OCI-LY7 (cell line): Measurements from ENCODE around the gene IL1RN. TPM values are rescaled to one million over a fixed set of nuclear protein-coding genes. Genes with fewer than 3 reads are reported as not detected.

Experiments
- BruUV-seq: library from RNA; stranded (reverse); fragments of 400-500 nt; replicated peaks from 2 replicates; lab custom pipeline; 2021; lab: Mats Ljungman, UMichigan
- CTCF ChIA-PET: fragments of 300-600 bp; sonication (Branson Sonifier 250); formaldehyde crosslinking; loops from one replicate; lab custom pipeline; 2022; ENCODE audit warnings: antibody characterized with exemption; ENCODE audit not compliant: unreplicated experiment; lab: Charles Lee
- POLR2A ChIA-PET: fragments of 300-600 bp; sonication (Branson Sonifier 250); formaldehyde crosslinking; loops from one replicate; lab custom pipeline; 2022; ENCODE audit warnings: antibody characterized with exemption; lab: Charles Lee
- DNase-seq: peaks from one replicate; pipeline ENCODE4 v3.0.0-alpha.2; 2015; ENCODE audit warnings: low spot score
- H2AFZ ChIP-seq: fragments of 200-600 bp; sonication (generic), shearing (Covaris generic); 2 replicates; pipeline ENCODE4 v1.6.1; 2014; ENCODE audit warnings: mild to moderate bottlenecking, antibody characterized with exemption, low read length, moderate library complexity
- H3K27ac ChIP-seq: fragments of 200-600 bp; sonication (generic); 2 replicates; pipeline ENCODE4 v1.5.1; 2014; ENCODE audit warnings: mixed run types, low read depth, mild to moderate bottlenecking, moderate library complexity, low read length, inconsistent platforms; ENCODE audit not compliant: poor library complexity, severe bottlenecking
- H3K36me3 ChIP-seq: fragments of 200-600 bp; sonication (generic); 2 replicates; pipeline ENCODE4 v1.6.1; 2014; ENCODE audit warnings: mild to moderate bottlenecking, antibody characterized with exemption, low read length, moderate library complexity, mixed read lengths; ENCODE audit not compliant: insufficient read depth
- H3K4me1 ChIP-seq: fragments of 200-600 bp; sonication (generic); 2 replicates; pipeline ENCODE4 v1.5.1; 2014; ENCODE audit warnings: mild to moderate bottlenecking, low read length; ENCODE audit not compliant: insufficient read depth, poor library complexity, severe bottlenecking
- H3K4me2 ChIP-seq: fragments of 200-600 bp; sonication (generic); 2 replicates; pipeline ENCODE4 v1.6.1; 2014; ENCODE audit warnings: mild to moderate bottlenecking, low read length
- H3K4me3 ChIP-seq: fragments of 200-600 bp; sonication (generic); 2 replicates; pipeline ENCODE4 v1.5.1; 2014; ENCODE audit warnings: mild to moderate bottlenecking, low read depth, low read length; ENCODE audit not compliant: poor library complexity, severe bottlenecking
- H3K79me2 ChIP-seq: fragments of 200-600 bp; sonication (generic); 2 replicates; pipeline ENCODE4 v1.6.1; 2016; ENCODE audit warnings: low read depth, mild to moderate bottlenecking, low read length, moderate library complexity, mixed read lengths; ENCODE audit not compliant: insufficient read depth
- H3K9me2 ChIP-seq: fragments of 200-600 bp; sonication (generic); 2 replicates; pipeline ENCODE4 v1.6.1; 2016; ENCODE audit warnings: mild to moderate bottlenecking, low read length, mixed read lengths; ENCODE audit not compliant: insufficient read depth
- H3K9me3 ChIP-seq: fragments of 200-600 bp; sonication (generic); 2 replicates; pipeline ENCODE4 v1.6.1; 2014; ENCODE audit warnings: mild to moderate bottlenecking, mixed run types, low read length, mixed read lengths
- H4K20me1 ChIP-seq: fragments of 200-600 bp; sonication (generic); 2 replicates; pipeline ENCODE4 v1.6.1; 2014; ENCODE audit warnings: mild to moderate bottlenecking, antibody characterized with exemption, low read length, moderate library complexity, mixed read lengths; ENCODE audit not compliant: insufficient read depth
- EZH2phosphoT487 ChIP-seq: fragments of 200-600 bp; sonication (generic); IDR thresholded peaks from 2 replicates; pipeline ENCODE4 v1.6.1; 2018; ENCODE audit warnings: low read depth, borderline replicate concordance, mild to moderate bottlenecking, mixed run types, antibody characterized with exemption, low read length, moderate library complexity, mixed read lengths
- intact Hi-C: fragments of 100-400 bp; cut with micrococcal nuclease; formaldehyde crosslinking; loops from one replicate; pipeline ENCODE4 v1.10.0; 2022; ENCODE audit not compliant: unreplicated experiment
- total RNA-seq, 2 experiments: library from RNA; depleted of rRNA in 1 of 2; stranded (reverse); fragments of >200 nt in 1 of 2; shearing (Covaris generic) in 1 of 2; gene quantifications; 2 replicates each; pipeline ENCODE4 v1.2.3, GENCODE V29; 2014 to 2022
- TF ChIP-seq, protein P1 (sequence below): fragments of 200-600 bp; sonication (generic); conservative IDR thresholded peaks from 2 replicates; pipeline ENCODE4 v1.5.1; 2014; ENCODE audit warnings: mild to moderate bottlenecking, antibody characterized with exemption, low read length, moderate library complexity, mixed read lengths

The IL1RN gene
- total RNA-seq, 2 experiments from 2014 or later, result not detected

DNA sequence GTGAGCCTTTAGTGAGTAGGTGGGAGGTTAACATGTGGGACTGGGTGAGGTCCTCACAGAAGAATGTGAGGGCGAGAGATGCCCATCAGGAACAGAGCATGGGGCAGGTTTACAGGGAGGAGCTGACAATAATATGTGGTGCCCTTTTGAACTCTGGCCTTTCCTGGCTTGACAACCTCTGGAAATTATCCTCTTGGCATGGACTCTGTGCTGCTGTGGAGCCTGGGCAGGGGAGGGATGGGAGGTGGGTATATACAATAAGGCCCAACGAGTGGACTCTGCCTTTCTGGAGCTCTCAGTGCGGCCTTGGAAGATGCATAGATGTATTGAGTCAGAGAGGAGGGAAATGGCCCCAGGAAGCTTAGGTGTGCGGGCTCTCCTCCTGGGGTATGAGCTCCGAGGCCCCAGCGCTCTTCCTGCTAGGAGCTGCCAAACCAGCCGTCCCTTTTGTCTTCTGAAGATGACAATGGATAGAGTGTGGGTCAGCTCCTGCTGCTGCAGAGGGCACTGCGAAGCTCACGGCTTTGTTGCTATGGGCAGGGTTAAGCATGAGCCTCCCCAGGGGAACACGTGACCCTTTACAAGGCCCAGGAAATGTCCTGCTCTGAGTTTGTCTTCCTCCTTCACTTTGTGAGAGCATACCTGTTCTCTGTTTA lies 37.7 kb downstream of the IL1RN start:
- Histone ChIP-seq H3K36me3 (no peaks in the 10 kb centered on the region), H3K9me2 (no peaks in the 10 kb centered on the region), H3K9me3 (no peaks in the 10 kb centered on the region), H3K4me1 (peaks cover 10% of the 10 kb centered on the region), H2AFZ (no peak overlapping the region), H3K27ac (no peak overlapping the region), H3K4me2 (no peak overlapping the region), H3K4me3 (no peak overlapping the region), H4K20me1 (no peaks in the 10 kb centered on the region), H3K79me2 (no peaks in the 10 kb centered on the region)
- BruUV-seq, result no TSS peak
- POLR2A ChIA-PET, result interaction anchor here (4.2 kb wide), 1 partner anchor 9 kb away, joined by 24 read pairs; the partner anchor contains the start of gene PSD4
- intact Hi-C loops, result no loop called here
- TF ChIP-seq, protein P1, sequence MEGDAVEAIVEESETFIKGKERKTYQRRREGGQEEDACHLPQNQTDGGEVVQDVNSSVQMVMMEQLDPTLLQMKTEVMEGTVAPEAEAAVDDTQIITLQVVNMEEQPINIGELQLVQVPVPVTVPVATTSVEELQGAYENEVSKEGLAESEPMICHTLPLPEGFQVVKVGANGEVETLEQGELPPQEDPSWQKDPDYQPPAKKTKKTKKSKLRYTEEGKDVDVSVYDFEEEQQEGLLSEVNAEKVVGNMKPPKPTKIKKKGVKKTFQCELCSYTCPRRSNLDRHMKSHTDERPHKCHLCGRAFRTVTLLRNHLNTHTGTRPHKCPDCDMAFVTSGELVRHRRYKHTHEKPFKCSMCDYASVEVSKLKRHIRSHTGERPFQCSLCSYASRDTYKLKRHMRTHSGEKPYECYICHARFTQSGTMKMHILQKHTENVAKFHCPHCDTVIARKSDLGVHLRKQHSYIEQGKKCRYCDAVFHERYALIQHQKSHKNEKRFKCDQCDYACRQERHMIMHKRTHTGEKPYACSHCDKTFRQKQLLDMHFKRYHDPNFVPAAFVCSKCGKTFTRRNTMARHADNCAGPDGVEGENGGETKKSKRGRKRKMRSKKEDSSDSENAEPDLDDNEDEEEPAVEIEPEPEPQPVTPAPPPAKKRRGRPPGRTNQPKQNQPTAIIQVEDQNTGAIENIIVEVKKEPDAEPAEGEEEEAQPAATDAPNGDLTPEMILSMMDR, result no peak
- TF ChIP-seq EZH2phosphoT487, result no peak
- no peak for DNase-seq
- CTCF ChIA-PET, result interaction anchor here (1.1 kb wide), 1 partner anchor 9 kb away, joined by 4 read pairs; the partner anchor contains the start of gene PSD4

DNA sequence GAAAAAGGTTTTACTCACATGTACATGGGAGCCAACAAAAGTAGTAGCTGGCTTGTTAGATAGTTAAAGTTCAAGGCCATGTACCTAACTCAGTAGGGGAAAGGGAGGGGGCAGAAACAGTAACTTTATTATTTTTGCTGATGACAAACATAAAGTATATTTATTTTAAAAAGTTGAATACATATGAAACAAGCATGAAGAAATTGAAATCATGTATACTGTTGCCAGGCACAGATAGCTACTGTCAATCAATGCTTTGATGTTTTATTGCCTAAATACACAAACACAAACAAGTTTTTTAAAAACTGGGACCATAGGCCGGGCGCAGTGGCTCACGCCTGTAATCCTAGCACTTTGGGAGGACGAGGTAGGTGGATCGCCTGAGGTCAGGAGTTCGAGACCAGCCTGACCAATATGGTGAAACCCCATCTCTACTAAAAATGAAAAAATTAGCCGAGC lies 38.8 kb downstream of the IL1RN start:
- no peak for DNase-seq
- H3K9me3 ChIP-seq, result no peaks in the 10 kb centered on the region
- CTCF ChIA-PET, result no interaction called here
- BruUV-seq, result no TSS peak
- H3K79me2 ChIP-seq, result no peaks in the 10 kb centered on the region
- intact Hi-C loops, result no loop called here
- no peak overlapping the region for H3K4me3 ChIP-seq
- POLR2A ChIA-PET, result interaction anchor here (4.2 kb wide), 1 partner anchor 8 kb away, joined by 24 read pairs; the partner anchor contains the start of gene PSD4
- H3K4me2 ChIP-seq, result no peak overlapping the region
- H2AFZ ChIP-seq, result no peak overlapping the region
- no peak overlapping the region for H3K27ac ChIP-seq
- no peaks in the 10 kb centered on the region for H3K9me2 ChIP-seq
- TF ChIP-seq, protein P1, result no peak
- no peak for TF ChIP-seq EZH2phosphoT487
- peaks cover 10% of the 10 kb centered on the region for H3K4me1 ChIP-seq
- no peaks in the 10 kb centered on the region for H3K36me3 ChIP-seq
- no peaks in the 10 kb centered on the region for H4K20me1 ChIP-seq
